HG02610 (cell line): ENCODE results near the gene CYTH2.
"Not testable (repeated sequence)": the region's sequence is repeated elsewhere in the genome, so short reads cannot be mapped to it uniquely, and the experiment has no call there.

Experiments
- ATAC-seq: cut with Tn5 transposase; IDR thresholded peaks from one replicate; pipeline ENCODE4 v1.9.1; 2021; ENCODE audit warnings: mild to moderate bottlenecking, moderate library complexity; ENCODE audit not compliant: unreplicated experiment

Gene CYTH2

GRCh38 chr19:48510421-48511268 is 41.5 kb downstream of the CYTH2 start:
- ATAC-seq: no peak

- ATAC-seq: no peak
These were observed 42.2 kb downstream of the CYTH2 start for GRCh38 chr19:48511321-48511731.

- no peak for ATAC-seq
These were observed 42.8 kb downstream of the CYTH2 start, which contains the start of gene LMTK3 for GRCh38 chr19:48511800-48512503. Gene LMTK3, minus strand, starts transcription at chr19:48511835. Its CDS starts 259 bp downstream, at chr19:48511576.

GRCh38 chr19:48512504-48513288 is 43.5 kb downstream of the CYTH2 start:
- ATAC-seq: no peak

GRCh38 chr19:48513289-48514122 is 44.3 kb downstream of the CYTH2 start:
- no peak for ATAC-seq

GRCh38 chr19:48514123-48514458 is 44.9 kb downstream of the CYTH2 start:
- ATAC-seq: no peak

GRCh38 chr19:48516536-48516935 is 47.4 kb downstream of the CYTH2 start:
- ATAC-seq: no peak

GRCh38 chr19:48518207-48518606 is 49.0 kb downstream of the CYTH2 start:
- ATAC-seq: no peak

- not testable (repeated sequence) for ATAC-seq
These were observed 50.3 kb downstream of the CYTH2 start for GRCh38 chr19:48519426-48519825.

GRCh38 chr19:48520134-48520533 is 51.0 kb downstream of the CYTH2 start:
- no peak for ATAC-seq

- ATAC-seq: no peak
These were observed 55.1 kb downstream of the CYTH2 start for GRCh38 chr19:48524221-48524620.

- ATAC-seq: no peak
These were observed 55.6 kb downstream of the CYTH2 start for GRCh38 chr19:48524732-48525131.

GRCh38 chr19:48529156-48529555 is 60.0 kb downstream of the CYTH2 start:
- no peak for ATAC-seq

- no peak for ATAC-seq
These were observed 61.0 kb downstream of the CYTH2 start for GRCh38 chr19:48530066-48530720.

- no peak for ATAC-seq
These were observed 61.6 kb downstream of the CYTH2 start for GRCh38 chr19:48530770-48531169.
